Measurements from ENCODE around the gene HINFP. TPM values are rescaled to one million over a fixed set of nuclear protein-coding genes. Genes with fewer than 3 reads are reported as not detected.

The HINFP gene
- total and polyA plus RNA-seq, 2 experiments from 2014 or later = 12.6 to 29.2 TPM

DNA sequence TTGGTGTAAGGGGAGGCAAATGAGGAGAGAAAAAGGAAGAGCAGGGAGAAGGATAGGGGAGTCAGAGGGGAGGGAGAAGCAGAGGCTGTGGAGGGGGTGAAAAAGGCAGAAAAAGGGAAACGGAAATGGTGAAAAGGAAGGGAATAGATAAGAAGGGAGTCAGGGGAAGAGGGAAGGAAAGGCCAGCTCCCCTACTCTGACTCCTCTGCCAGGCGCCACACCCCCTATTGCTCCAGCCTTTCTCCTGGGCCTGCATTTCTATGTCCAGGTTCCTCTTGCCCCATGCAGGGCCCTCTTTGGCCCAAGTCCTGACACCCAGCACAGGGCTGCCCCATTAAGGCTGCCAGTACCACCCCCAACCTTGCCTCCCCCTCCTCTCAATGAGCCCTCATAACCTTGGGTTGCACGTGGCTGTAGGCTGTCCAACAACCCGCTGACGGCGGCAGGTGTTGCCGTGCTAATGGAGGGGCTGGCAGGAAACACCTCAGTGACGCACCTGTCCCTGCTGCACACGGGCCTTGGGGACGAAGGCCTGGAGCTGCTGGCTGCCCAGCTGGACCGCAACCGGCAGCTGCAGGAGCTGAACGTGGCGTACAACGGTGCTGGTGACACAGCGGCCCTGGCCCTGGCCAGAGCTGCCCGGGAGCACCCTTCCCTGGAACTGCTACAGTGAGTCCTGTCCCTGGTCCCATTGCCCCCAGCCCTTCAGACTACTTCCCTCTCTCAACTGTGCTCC lies 60.5 kb downstream of the HINFP start:
- Mint-ChIP-seq H3K36me3 (ENCODE audit: low read depth) (no peaks in the 10 kb centered on the region; the same call in 2 of the 3 replicates), H3K9me3 (no peaks in the 10 kb centered on the region), H3K27me3 (ENCODE audit: insufficient read depth, low read depth, poor library complexity) (peaks cover 17% of the 10 kb centered on the region), H3K27ac (no peak overlapping the region), H3K4me1 (no peaks in the 10 kb centered on the region; the same call in 1 of the 3 replicates), H3K4me3 (no peak overlapping the region)
- Histone ChIP-seq H3K4me1 (ENCODE audit: insufficient read depth) (no peaks in the 10 kb centered on the region), H3F3A (replicated peaks; ENCODE audit: low read depth) (no peaks in the 10 kb centered on the region), H3K9me2 (ENCODE audit: insufficient read depth) (no peaks in the 10 kb centered on the region), H3K27ac (ENCODE audit: low read depth) (no peak overlapping the region), H3K36me3 (ENCODE audit: insufficient read depth) (no peaks in the 10 kb centered on the region), H2AFZ (no peak overlapping the region), H3K27me3 (ENCODE audit: insufficient read depth) (no peaks in the 10 kb centered on the region), H4K20me1 (replicated peaks; ENCODE audit: insufficient read depth) (no peaks in the 10 kb centered on the region), H3K79me2 (replicated peaks; ENCODE audit: insufficient read depth) (no peaks in the 10 kb centered on the region), H3K4me3 (no peak overlapping the region), H3K4me2 (no peak overlapping the region)
- ATAC-seq = no peak
- TF ChIP-seq, protein P1, sequence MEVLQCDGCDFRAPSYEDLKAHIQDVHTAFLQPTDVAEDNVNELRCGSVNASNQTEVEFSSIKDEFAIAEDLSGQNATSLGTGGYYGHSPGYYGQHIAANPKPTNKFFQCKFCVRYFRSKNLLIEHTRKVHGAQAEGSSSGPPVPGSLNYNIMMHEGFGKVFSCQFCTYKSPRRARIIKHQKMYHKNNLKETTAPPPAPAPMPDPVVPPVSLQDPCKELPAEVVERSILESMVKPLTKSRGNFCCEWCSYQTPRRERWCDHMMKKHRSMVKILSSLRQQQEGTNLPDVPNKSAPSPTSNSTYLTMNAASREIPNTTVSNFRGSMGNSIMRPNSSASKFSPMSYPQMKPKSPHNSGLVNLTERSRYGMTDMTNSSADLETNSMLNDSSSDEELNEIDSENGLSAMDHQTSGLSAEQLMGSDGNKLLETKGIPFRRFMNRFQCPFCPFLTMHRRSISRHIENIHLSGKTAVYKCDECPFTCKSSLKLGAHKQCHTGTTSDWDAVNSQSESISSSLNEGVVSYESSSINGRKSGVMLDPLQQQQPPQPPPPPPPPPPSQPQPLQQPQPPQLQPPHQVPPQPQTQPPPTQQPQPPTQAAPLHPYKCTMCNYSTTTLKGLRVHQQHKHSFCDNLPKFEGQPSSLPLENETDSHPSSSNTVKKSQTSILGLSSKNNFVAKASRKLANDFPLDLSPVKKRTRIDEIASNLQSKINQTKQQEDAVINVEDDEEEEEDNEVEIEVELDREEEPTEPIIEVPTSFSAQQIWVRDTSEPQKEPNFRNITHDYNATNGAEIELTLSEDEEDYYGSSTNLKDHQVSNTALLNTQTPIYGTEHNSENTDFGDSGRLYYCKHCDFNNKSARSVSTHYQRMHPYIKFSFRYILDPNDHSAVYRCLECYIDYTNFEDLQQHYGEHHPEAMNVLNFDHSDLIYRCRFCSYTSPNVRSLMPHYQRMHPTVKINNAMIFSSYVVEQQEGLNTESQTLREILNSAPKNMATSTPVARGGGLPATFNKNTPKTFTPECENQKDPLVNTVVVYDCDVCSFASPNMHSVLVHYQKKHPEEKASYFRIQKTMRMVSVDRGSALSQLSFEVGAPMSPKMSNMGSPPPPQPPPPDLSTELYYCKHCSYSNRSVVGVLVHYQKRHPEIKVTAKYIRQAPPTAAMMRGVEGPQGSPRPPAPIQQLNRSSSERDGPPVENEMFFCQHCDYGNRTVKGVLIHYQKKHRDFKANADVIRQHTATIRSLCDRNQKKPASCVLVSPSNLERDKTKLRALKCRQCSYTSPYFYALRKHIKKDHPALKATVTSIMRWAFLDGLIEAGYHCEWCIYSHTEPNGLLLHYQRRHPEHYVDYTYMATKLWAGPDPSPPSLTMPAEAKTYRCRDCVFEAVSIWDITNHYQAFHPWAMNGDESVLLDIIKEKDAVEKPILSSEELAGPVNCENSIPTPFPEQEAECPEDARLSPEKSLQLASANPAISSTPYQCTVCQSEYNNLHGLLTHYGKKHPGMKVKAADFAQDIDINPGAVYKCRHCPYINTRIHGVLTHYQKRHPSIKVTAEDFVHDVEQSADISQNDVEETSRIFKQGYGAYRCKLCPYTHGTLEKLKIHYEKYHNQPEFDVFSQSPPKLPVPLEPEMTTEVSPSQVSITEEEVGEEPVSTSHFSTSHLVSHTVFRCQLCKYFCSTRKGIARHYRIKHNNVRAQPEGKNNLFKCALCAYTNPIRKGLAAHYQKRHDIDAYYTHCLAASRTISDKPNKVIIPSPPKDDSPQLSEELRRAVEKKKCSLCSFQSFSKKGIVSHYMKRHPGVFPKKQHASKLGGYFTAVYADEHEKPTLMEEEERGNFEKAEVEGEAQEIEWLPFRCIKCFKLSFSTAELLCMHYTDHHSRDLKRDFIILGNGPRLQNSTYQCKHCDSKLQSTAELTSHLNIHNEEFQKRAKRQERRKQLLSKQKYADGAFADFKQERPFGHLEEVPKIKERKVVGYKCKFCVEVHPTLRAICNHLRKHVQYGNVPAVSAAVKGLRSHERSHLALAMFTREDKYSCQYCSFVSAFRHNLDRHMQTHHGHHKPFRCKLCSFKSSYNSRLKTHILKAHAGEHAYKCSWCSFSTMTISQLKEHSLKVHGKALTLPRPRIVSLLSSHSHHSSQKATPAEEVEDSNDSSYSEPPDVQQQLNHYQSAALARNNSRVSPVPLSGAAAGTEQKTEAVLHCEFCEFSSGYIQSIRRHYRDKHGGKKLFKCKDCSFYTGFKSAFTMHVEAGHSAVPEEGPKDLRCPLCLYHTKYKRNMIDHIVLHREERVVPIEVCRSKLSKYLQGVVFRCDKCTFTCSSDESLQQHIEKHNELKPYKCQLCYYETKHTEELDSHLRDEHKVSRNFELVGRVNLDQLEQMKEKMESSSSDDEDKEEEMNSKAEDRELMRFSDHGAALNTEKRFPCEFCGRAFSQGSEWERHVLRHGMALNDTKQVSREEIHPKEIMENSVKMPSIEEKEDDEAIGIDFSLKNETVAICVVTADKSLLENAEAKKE (CRISPR knock-in tag; IDR thresholded peaks at IDR 0.05) = no peak
- no peak for TF ChIP-seq STAT1 (IDR thresholded peaks at IDR 0.05; ENCODE audit: unreplicated experiment)
- TF ChIP-seq, protein P2, sequence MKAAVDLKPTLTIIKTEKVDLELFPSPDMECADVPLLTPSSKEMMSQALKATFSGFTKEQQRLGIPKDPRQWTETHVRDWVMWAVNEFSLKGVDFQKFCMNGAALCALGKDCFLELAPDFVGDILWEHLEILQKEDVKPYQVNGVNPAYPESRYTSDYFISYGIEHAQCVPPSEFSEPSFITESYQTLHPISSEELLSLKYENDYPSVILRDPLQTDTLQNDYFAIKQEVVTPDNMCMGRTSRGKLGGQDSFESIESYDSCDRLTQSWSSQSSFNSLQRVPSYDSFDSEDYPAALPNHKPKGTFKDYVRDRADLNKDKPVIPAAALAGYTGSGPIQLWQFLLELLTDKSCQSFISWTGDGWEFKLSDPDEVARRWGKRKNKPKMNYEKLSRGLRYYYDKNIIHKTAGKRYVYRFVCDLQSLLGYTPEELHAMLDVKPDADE (IDR thresholded peaks at IDR 0.05) = no peak
- TF ChIP-seq, protein P3, sequence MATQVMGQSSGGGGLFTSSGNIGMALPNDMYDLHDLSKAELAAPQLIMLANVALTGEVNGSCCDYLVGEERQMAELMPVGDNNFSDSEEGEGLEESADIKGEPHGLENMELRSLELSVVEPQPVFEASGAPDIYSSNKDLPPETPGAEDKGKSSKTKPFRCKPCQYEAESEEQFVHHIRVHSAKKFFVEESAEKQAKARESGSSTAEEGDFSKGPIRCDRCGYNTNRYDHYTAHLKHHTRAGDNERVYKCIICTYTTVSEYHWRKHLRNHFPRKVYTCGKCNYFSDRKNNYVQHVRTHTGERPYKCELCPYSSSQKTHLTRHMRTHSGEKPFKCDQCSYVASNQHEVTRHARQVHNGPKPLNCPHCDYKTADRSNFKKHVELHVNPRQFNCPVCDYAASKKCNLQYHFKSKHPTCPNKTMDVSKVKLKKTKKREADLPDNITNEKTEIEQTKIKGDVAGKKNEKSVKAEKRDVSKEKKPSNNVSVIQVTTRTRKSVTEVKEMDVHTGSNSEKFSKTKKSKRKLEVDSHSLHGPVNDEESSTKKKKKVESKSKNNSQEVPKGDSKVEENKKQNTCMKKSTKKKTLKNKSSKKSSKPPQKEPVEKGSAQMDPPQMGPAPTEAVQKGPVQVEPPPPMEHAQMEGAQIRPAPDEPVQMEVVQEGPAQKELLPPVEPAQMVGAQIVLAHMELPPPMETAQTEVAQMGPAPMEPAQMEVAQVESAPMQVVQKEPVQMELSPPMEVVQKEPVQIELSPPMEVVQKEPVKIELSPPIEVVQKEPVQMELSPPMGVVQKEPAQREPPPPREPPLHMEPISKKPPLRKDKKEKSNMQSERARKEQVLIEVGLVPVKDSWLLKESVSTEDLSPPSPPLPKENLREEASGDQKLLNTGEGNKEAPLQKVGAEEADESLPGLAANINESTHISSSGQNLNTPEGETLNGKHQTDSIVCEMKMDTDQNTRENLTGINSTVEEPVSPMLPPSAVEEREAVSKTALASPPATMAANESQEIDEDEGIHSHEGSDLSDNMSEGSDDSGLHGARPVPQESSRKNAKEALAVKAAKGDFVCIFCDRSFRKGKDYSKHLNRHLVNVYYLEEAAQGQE (IDR thresholded peaks at IDR 0.05; ENCODE audit: unreplicated experiment) = no peak
- no peak for TF ChIP-seq JUNB (IDR thresholded peaks at IDR 0.05; ENCODE audit: unreplicated experiment)
- no peak for TF ChIP-seq EZH2 (IDR thresholded peaks at IDR 0.05; ENCODE audit: low read depth, unreplicated experiment)
- TF ChIP-seq NANOG (IDR thresholded peaks at IDR 0.05; ENCODE audit: borderline replicate concordance) = no peak
- TF ChIP-seq CREB1 (CRISPR knock-in tag; IDR thresholded peaks at IDR 0.05; ENCODE audit: low read depth) = no peak
- TF ChIP-seq ZNF114 (CRISPR knock-in tag; IDR thresholded peaks at IDR 0.05) = no peak
- TF ChIP-seq ZNF331 (CRISPR knock-in tag; IDR thresholded peaks at IDR 0.05; ENCODE audit: low read depth) = no peak
- TF ChIP-seq, protein P4, sequence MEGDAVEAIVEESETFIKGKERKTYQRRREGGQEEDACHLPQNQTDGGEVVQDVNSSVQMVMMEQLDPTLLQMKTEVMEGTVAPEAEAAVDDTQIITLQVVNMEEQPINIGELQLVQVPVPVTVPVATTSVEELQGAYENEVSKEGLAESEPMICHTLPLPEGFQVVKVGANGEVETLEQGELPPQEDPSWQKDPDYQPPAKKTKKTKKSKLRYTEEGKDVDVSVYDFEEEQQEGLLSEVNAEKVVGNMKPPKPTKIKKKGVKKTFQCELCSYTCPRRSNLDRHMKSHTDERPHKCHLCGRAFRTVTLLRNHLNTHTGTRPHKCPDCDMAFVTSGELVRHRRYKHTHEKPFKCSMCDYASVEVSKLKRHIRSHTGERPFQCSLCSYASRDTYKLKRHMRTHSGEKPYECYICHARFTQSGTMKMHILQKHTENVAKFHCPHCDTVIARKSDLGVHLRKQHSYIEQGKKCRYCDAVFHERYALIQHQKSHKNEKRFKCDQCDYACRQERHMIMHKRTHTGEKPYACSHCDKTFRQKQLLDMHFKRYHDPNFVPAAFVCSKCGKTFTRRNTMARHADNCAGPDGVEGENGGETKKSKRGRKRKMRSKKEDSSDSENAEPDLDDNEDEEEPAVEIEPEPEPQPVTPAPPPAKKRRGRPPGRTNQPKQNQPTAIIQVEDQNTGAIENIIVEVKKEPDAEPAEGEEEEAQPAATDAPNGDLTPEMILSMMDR (conservative IDR thresholded peaks at IDR 0.05; ENCODE audit: low read depth in 2 of 2) = no peak
- no peak for TF ChIP-seq POLR2AphosphoS5 (IDR thresholded peaks at IDR 0.05; ENCODE audit: low read depth)
- TF ChIP-seq EZH2phosphoT487 (IDR thresholded peaks at IDR 0.05; ENCODE audit: unreplicated experiment) = no peak
- DNase-seq (ENCODE audit: low spot score) = no peak
